Measurements from ENCODE around the gene SPOCK1.

- TF ChIP-seq POLR2AphosphoS5 (IDR thresholded peaks at IDR 0.05; ENCODE audit: low read depth) (no peak), CTCF (IDR thresholded peaks at IDR 0.05; ENCODE audit: insufficient read depth, low read length) (no peak), SPI1 (IDR thresholded peaks at IDR 0.05; ENCODE audit: borderline replicate concordance, low read depth) (no peak)
- TF ChIP-seq, protein P1, sequence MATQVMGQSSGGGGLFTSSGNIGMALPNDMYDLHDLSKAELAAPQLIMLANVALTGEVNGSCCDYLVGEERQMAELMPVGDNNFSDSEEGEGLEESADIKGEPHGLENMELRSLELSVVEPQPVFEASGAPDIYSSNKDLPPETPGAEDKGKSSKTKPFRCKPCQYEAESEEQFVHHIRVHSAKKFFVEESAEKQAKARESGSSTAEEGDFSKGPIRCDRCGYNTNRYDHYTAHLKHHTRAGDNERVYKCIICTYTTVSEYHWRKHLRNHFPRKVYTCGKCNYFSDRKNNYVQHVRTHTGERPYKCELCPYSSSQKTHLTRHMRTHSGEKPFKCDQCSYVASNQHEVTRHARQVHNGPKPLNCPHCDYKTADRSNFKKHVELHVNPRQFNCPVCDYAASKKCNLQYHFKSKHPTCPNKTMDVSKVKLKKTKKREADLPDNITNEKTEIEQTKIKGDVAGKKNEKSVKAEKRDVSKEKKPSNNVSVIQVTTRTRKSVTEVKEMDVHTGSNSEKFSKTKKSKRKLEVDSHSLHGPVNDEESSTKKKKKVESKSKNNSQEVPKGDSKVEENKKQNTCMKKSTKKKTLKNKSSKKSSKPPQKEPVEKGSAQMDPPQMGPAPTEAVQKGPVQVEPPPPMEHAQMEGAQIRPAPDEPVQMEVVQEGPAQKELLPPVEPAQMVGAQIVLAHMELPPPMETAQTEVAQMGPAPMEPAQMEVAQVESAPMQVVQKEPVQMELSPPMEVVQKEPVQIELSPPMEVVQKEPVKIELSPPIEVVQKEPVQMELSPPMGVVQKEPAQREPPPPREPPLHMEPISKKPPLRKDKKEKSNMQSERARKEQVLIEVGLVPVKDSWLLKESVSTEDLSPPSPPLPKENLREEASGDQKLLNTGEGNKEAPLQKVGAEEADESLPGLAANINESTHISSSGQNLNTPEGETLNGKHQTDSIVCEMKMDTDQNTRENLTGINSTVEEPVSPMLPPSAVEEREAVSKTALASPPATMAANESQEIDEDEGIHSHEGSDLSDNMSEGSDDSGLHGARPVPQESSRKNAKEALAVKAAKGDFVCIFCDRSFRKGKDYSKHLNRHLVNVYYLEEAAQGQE (IDR thresholded peaks at IDR 0.05; ENCODE audit: insufficient replicate concordance, low read depth) = no peak
These were observed 314.4 kb downstream of the SPOCK1 start for GRCh38 chr5:137184734-137185133.

Measured in HL-60 (cell line).